ENCODE measurements around the gene TNS4. TPM values are rescaled to one million over a fixed set of nuclear protein-coding genes. Genes with fewer than 3 reads are reported as not detected.

The TNS4 gene
- total RNA-seq, 1 experiment from 2014 or later = 0.59 TPM

GRCh38 chr17:40535924-40536294 lies 34.5 kb upstream of the TNS4 start:
- Histone ChIP-seq H2BK15ac (ENCODE audit: low read depth, low read length) (no peak overlapping the region), H3K23me2 (ENCODE audit: insufficient read length, low read depth, low read length, poor library complexity, severe bottlenecking) (no peaks in the 10 kb centered on the region), H3T11ph (ENCODE audit: low read length) (no peak overlapping the region), H2BK5ac (ENCODE audit: insufficient read length, low read length) (no peak overlapping the region), H3K56ac (ENCODE audit: insufficient read length, low read depth, low read length) (no peak overlapping the region), H4K91ac (ENCODE audit: insufficient read length, low read depth, low read length) (no peak overlapping the region), H3K9ac (ENCODE audit: extremely low read depth, insufficient read length, low read length) (no peak overlapping the region), H3K79me2 (ENCODE audit: insufficient read depth, low read length) (no peaks in the 10 kb centered on the region), H2BK12ac (ENCODE audit: insufficient read length, low read depth, low read length) (no peak overlapping the region), H3K4ac (ENCODE audit: low read depth, low read length) (no peak overlapping the region), H3K4me1 (ENCODE audit: insufficient read depth, low read length) (no peaks in the 10 kb centered on the region), H2BK120ac (ENCODE audit: low read depth, low read length, poor library complexity, severe bottlenecking) (no peak overlapping the region), H3K4me2 (ENCODE audit: insufficient read depth, insufficient read length, low read length) (no peak overlapping the region), H2BK20ac (ENCODE audit: low read depth, low read length, poor library complexity, severe bottlenecking) (no peak overlapping the region), H4K8ac (replicated peaks; ENCODE audit: insufficient read length, low read depth, low read length) (no peak overlapping the region), H3K79me1 (ENCODE audit: insufficient read depth, low read depth, low read length, poor library complexity, severe bottlenecking) (no peaks in the 10 kb centered on the region), H2AK5ac (ENCODE audit: insufficient read length, low read length) (no peak overlapping the region), H3K23ac (ENCODE audit: insufficient read length, low read depth, low read length) (no peak overlapping the region), H4K20me1 (ENCODE audit: control insufficient read depth, insufficient read depth, insufficient read length) (no peaks in the 10 kb centered on the region), H4K5ac (ENCODE audit: insufficient read length, low read depth, low read length) (no peak overlapping the region), H2AFZ (ENCODE audit: low read length) (no peak overlapping the region), H3K27me3 (ENCODE audit: insufficient read depth, low read length) (no peaks in the 10 kb centered on the region; the same call in 1 of the 2 replicates), H3K9me3 (ENCODE audit: control insufficient read depth, low read depth, low read length) (no peaks in the 10 kb centered on the region), H3K18ac (ENCODE audit: insufficient read length, low read depth, low read length) (no peak overlapping the region), H3K27ac (ENCODE audit: insufficient read length, low read depth, low read length) (no peak overlapping the region), H3K14ac (ENCODE audit: insufficient read depth, low read length) (no peak overlapping the region)
- Mint-ChIP-seq H3K4me1 (peaks cover 3 to 21% of the 10 kb centered on the region in 2 experiments), H3K9me3 (peaks cover 0 to 3% of the 10 kb centered on the region in 2 experiments; a peak in 1 of 5 replicates), H3K4me3 (no peak overlapping the region), H3K27ac (no peak overlapping the region; a peak in 2 of 7 replicates), H3K27me3 (ENCODE audit: low read depth) (peaks cover 3% of the 10 kb centered on the region; the same call in 1 of the 2 replicates), H3K36me3 (ENCODE audit: insufficient read depth in 1 of 3, low read depth in 3 of 3) (no peaks in the 10 kb centered on the region)
- no CpG with 5 or more reads among the region's 3 CpGs for WGBS (ENCODE audit: extremely low coverage, insufficient read length, low lambda C conversion rate)
- no peak for DNase-seq
- no peak for TF ChIP-seq CTCF (conservative IDR thresholded peaks at IDR 0.05)
